ENCODE results near the gene DEPP1. TPM values are rescaled to one million over a fixed set of nuclear protein-coding genes. Genes with fewer than 3 reads are reported as not detected.

DEPP1 gene
- total RNA-seq, 4 donors from 2014 or later = 47.3 to 144 (median 72.7) TPM

- no peak for DNase-seq (ENCODE audit: low spot score in 2 of 2)
- 71 to 81% methylated on average over 3 of the region's 3 CpGs for WGBS, 2 donors
- TF ChIP-seq, protein P1, sequence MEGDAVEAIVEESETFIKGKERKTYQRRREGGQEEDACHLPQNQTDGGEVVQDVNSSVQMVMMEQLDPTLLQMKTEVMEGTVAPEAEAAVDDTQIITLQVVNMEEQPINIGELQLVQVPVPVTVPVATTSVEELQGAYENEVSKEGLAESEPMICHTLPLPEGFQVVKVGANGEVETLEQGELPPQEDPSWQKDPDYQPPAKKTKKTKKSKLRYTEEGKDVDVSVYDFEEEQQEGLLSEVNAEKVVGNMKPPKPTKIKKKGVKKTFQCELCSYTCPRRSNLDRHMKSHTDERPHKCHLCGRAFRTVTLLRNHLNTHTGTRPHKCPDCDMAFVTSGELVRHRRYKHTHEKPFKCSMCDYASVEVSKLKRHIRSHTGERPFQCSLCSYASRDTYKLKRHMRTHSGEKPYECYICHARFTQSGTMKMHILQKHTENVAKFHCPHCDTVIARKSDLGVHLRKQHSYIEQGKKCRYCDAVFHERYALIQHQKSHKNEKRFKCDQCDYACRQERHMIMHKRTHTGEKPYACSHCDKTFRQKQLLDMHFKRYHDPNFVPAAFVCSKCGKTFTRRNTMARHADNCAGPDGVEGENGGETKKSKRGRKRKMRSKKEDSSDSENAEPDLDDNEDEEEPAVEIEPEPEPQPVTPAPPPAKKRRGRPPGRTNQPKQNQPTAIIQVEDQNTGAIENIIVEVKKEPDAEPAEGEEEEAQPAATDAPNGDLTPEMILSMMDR (IDR thresholded peaks at IDR 0.05) = no peak
- intact Hi-C loops (cut with DNase I; ENCODE audit: low total_unique reads) = no loop called here
- H3K4me3 ChIP-seq (ENCODE audit: low read depth, poor library complexity, severe bottlenecking) = no peak overlapping the region
Measured at GRCh38 chr10:44986670-44987069, 8.1 kb upstream of the DEPP1 start.

- peak in 1 of 2 donors; percentile 18 for DNase-seq (ENCODE audit: low spot score in 2 of 2)
- intact Hi-C loops (cut with DNase I; ENCODE audit: low total_unique reads) = no loop called here
- 86 to 87% methylated on average over 3 of the region's 3 CpGs for WGBS, 2 donors
- TF ChIP-seq POLR2A (IDR thresholded peaks at IDR 0.05) = no peak
- TF ChIP-seq, protein P1 (IDR thresholded peaks at IDR 0.05) = no peak
- no peak overlapping the region for H3K4me3 ChIP-seq (ENCODE audit: low read depth, poor library complexity, severe bottlenecking)
Measured at GRCh38 chr10:44986179-44986578, 7.6 kb upstream of the DEPP1 start.

GRCh38 chr10:44985175-44985681, 6.6 kb upstream of the DEPP1 start:
- 73 to 81% methylated on average over 9 of the region's 9 CpGs for WGBS, 2 donors
- no peak for TF ChIP-seq POLR2A (IDR thresholded peaks at IDR 0.05)
- TF ChIP-seq, protein P1 (IDR thresholded peaks at IDR 0.05) = no peak
- H3K4me3 ChIP-seq (ENCODE audit: low read depth, poor library complexity, severe bottlenecking) = no peak overlapping the region
- intact Hi-C loops (cut with DNase I; ENCODE audit: low total_unique reads) = no loop called here
- peak in 1 of 2 donors; percentile 80 for DNase-seq (ENCODE audit: low spot score in 2 of 2)

DNA sequence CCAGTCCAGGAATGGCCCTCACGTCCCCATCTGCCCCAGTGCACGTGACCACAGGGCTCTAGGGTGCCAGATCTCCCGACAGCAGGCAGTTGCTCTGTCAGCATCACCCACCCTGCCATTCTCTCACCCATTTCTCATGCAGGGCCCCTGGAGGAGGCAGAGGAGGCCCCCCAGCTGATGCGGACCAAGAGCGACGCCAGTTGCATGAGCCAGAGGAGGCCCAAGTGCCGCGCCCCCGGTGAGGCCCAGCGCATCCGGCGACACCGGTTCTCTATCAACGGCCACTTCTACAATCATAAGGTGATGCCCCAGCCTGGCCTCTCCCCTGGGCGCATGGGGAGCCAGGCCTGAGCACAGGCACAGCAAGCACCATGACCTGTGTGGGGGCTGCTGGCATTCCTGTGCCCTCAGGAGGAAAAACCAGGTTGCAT, 6.1 kb upstream of the DEPP1 start:
- H3K4me3 ChIP-seq (ENCODE audit: low read depth, poor library complexity, severe bottlenecking) = no peak overlapping the region
- DNase-seq (ENCODE audit: low spot score in 2 of 2) = peak in 1 of 2 donors; percentile 80
- intact Hi-C loops (cut with DNase I; ENCODE audit: low total_unique reads) = no loop called here
- WGBS, 2 donors = 96 to 97% methylated on average over 15 of the region's 15 CpGs
- TF ChIP-seq, protein P1 (IDR thresholded peaks at IDR 0.05) = no peak
- TF ChIP-seq POLR2A (IDR thresholded peaks at IDR 0.05) = no peak

GRCh38 chr10:44983895-44984278, 5.3 kb upstream of the DEPP1 start:
- WGBS, 2 donors = 93% methylated on average over 7 to 10 of the region's 10 CpGs
- H3K4me3 ChIP-seq (ENCODE audit: low read depth, poor library complexity, severe bottlenecking) = no peak overlapping the region
- intact Hi-C loops (cut with DNase I; ENCODE audit: low total_unique reads) = no loop called here
- TF ChIP-seq, protein P1 (IDR thresholded peaks at IDR 0.05) = no peak
- no peak for TF ChIP-seq POLR2A (IDR thresholded peaks at IDR 0.05)
- no peak for DNase-seq (ENCODE audit: low spot score in 2 of 2)

Data from lower leg skin (tissue), 4 donors.